ENCODE measurements around the gene EOLA2.

EOLA2 gene

GRCh38 chrX:149939905-149940673 lies 1.8 kb upstream of the EOLA2 start (continued):
- TF ChIP-seq HIC1 (tag by site-specific recombination; IDR thresholded peaks at IDR 0.05) (no peak), ZNF155 (tag by site-specific recombination; IDR thresholded peaks at IDR 0.05) (no peak), ZNF292 (tag by site-specific recombination; IDR thresholded peaks at IDR 0.05; ENCODE audit: borderline replicate concordance, low read depth) (no peak), ZNF660 (tag by site-specific recombination; IDR thresholded peaks at IDR 0.05) (no peak), ZNF549 (tag by site-specific recombination; IDR thresholded peaks at IDR 0.05) (no peak), TRIM28 (IDR thresholded peaks at IDR 0.05; ENCODE audit: borderline replicate concordance, low read length) (no peak), ZNF501 (tag by site-specific recombination; IDR thresholded peaks at IDR 0.05) (no peak), ZNF248 (tag by site-specific recombination; IDR thresholded peaks at IDR 0.05) (no peak), HOXC10 (CRISPR knock-in tag; IDR thresholded peaks at IDR 0.05) (no peak), ZNF132 (tag by site-specific recombination; IDR thresholded peaks at IDR 0.05; ENCODE audit: borderline replicate concordance) (no peak), ZBTB8A (tag by site-specific recombination; IDR thresholded peaks at IDR 0.05) (no peak; the same call in 1 of the 2 replicates), ZNF768 (tag by site-specific recombination; IDR thresholded peaks at IDR 0.05) (no peak), TCF7L2 (IDR thresholded peaks at IDR 0.05; ENCODE audit: borderline replicate concordance, low read depth, low read length) (no peak), OVOL3 (tag by site-specific recombination; IDR thresholded peaks at IDR 0.05) (no peak), ZNF398 (tag by site-specific recombination; IDR thresholded peaks at IDR 0.05) (peak; percentile 83), ZNF544 (tag by site-specific recombination; IDR thresholded peaks at IDR 0.05) (no peak), ZNF19 (tag by site-specific recombination; IDR thresholded peaks at IDR 0.05; ENCODE audit: low read depth) (no peak), ZNF600 (tag by site-specific recombination; IDR thresholded peaks at IDR 0.05) (peak; percentile 72), ZNF488 (tag by site-specific recombination; IDR thresholded peaks at IDR 0.05) (no peak), HOXA7 (CRISPR knock-in tag; IDR thresholded peaks at IDR 0.05; ENCODE audit: borderline replicate concordance) (no peak), ZNF394 (tag by site-specific recombination; IDR thresholded peaks at IDR 0.05; ENCODE audit: borderline replicate concordance) (peak; percentile 99), WT1 (tag by site-specific recombination; IDR thresholded peaks at IDR 0.05) (no peak; the same call in 1 of the 2 replicates), ELK4 (IDR thresholded peaks at IDR 0.05; ENCODE audit: borderline replicate concordance, low read depth, low read length) (no peak; the same call in 1 of the 2 replicates), ZNF133 (tag by site-specific recombination; IDR thresholded peaks at IDR 0.05) (no peak), ZNF302 (tag by site-specific recombination; IDR thresholded peaks at IDR 0.05; ENCODE audit: low read depth) (no peak), ZNF26 (tag by site-specific recombination; IDR thresholded peaks at IDR 0.05) (no peak), ZNF10 (tag by site-specific recombination; IDR thresholded peaks at IDR 0.05) (no peak), ZNF76 (tag by site-specific recombination; IDR thresholded peaks at IDR 0.05; ENCODE audit: borderline replicate concordance, low read depth) (peak; percentile 66), ZFHX2 (tag by site-specific recombination; conservative IDR thresholded peaks at IDR 0.05) (peak; percentile 100), ZNF621 (tag by site-specific recombination; IDR thresholded peaks at IDR 0.05) (no peak), ZNF530 (tag by site-specific recombination; IDR thresholded peaks at IDR 0.05; ENCODE audit: low read depth) (no peak), ZBTB1 (tag by site-specific recombination; IDR thresholded peaks at IDR 0.05) (no peak), MZF1 (tag by site-specific recombination; IDR thresholded peaks at IDR 0.05; ENCODE audit: borderline replicate concordance) (no peak), ZNF48 (tag by site-specific recombination; IDR thresholded peaks at IDR 0.05) (no peak)
